Endometrial microvascular endothelial cells (primary cell): ENCODE measurements around the gene EBNA1BP2. TPM values are rescaled to one million over a fixed set of nuclear protein-coding genes. Genes with fewer than 3 reads are reported as not detected.
"Not testable (repeated sequence)": the region's sequence is repeated elsewhere in the genome, so short reads cannot be mapped to it uniquely, and the experiment has no call there.

Source experiments
- in situ Hi-C: cut with HindIII; loops from 2 replicates; pipeline ENCODE4 v1.10.0; 2017; ENCODE audit warnings: low sequenced_read_pairs, low pct_unique_long_range_greater_than_20kb; ENCODE audit errors: inconsistent ontology term
- total RNA-seq: library from RNA; depleted of rRNA; stranded (reverse); fragments of >200 nt; gene quantifications from one replicate; pipeline ENCODE4 v1.2.3, GENCODE V29; 2015; ENCODE audit errors: inconsistent ontology term

The EBNA1BP2 gene
- total RNA-seq: 184 TPM

GRCh38 chr1:43171876-43172526, at the start of gene EBNA1BP2, which contains the start of gene CFAP57:
Gene EBNA1BP2 (minus strand): TSS chr1:43172290. CDS start chr1:43172118, 172 bp downstream.
Gene CFAP57 (plus strand): TSS chr1:43172330. CDS start chr1:43172754, 424 bp downstream.
- in situ Hi-C loops: no loop called here

- in situ Hi-C loops: no loop called here
Measured at GRCh38 chr1:43221797-43222196, 49.7 kb upstream of the EBNA1BP2 start.

GRCh38 chr1:43220905-43221778, 49.1 kb upstream of the EBNA1BP2 start:
- in situ Hi-C loops: no loop called here

GRCh38 chr1:43217747-43218146, 45.7 kb upstream of the EBNA1BP2 start:
- in situ Hi-C loops: no loop called here

- in situ Hi-C loops: no loop called here
Measured at GRCh38 chr1:43214501-43215444, 42.7 kb upstream of the EBNA1BP2 start.

- in situ Hi-C loops: not testable (repeated sequence)
Measured at GRCh38 chr1:43208277-43208676, 36.2 kb upstream of the EBNA1BP2 start.

GRCh38 chr1:43207229-43207853, 35.3 kb upstream of the EBNA1BP2 start:
- in situ Hi-C loops: no loop called here

- in situ Hi-C loops: no loop called here
Measured at GRCh38 chr1:43206600-43207228, 34.6 kb upstream of the EBNA1BP2 start.

- in situ Hi-C loops: no loop called here
Measured at GRCh38 chr1:43205671-43206070, 33.6 kb upstream of the EBNA1BP2 start.

- in situ Hi-C loops: no loop called here
Measured at GRCh38 chr1:43204394-43204793, 32.3 kb upstream of the EBNA1BP2 start.

GRCh38 chr1:43203859-43204258, 31.8 kb upstream of the EBNA1BP2 start:
- in situ Hi-C loops: no loop called here

GRCh38 chr1:43199093-43199726, 27.1 kb upstream of the EBNA1BP2 start:
- in situ Hi-C loops: no loop called here

- in situ Hi-C loops: no loop called here
Measured at GRCh38 chr1:43197343-43198127, 25.4 kb upstream of the EBNA1BP2 start.

- in situ Hi-C loops: no loop called here
Measured at GRCh38 chr1:43194509-43194908, 22.4 kb upstream of the EBNA1BP2 start.

GRCh38 chr1:43188106-43188505, 16.0 kb upstream of the EBNA1BP2 start:
- in situ Hi-C loops: no loop called here

GRCh38 chr1:43184995-43185394, 12.9 kb upstream of the EBNA1BP2 start:
- in situ Hi-C loops: no loop called here

- in situ Hi-C loops: no loop called here
Measured at GRCh38 chr1:43184388-43184787, 12.3 kb upstream of the EBNA1BP2 start.
